HG03039 (cell line): ENCODE data around the gene MORC4.

Experiments used
- ATAC-seq: cut with Tn5 transposase; IDR thresholded peaks from one replicate; pipeline ENCODE4 v1.9.1; 2021; ENCODE audit warnings: mild to moderate bottlenecking, moderate library complexity; ENCODE audit not compliant: unreplicated experiment

The MORC4 gene

DNA sequence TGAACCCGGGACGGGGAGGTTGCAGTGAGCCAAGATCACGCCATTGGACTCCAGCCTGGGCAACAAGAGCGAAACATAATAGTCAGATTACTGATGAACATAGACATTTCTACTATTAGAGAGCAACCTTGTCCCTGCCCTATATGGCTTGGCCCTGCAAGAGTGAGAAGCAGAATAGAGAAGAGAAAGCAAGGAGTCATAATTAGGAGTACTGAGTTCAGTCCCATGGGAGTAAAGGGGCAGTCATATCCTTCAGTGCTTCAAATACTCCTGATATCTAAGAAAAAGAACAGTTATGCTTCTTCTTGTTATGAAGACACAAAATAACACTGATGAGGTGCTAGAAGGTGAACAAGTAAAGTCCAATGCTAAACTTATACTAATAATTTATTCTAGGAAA is 46.0 kb downstream of the MORC4 start:
- ATAC-seq: no peak

DNA sequence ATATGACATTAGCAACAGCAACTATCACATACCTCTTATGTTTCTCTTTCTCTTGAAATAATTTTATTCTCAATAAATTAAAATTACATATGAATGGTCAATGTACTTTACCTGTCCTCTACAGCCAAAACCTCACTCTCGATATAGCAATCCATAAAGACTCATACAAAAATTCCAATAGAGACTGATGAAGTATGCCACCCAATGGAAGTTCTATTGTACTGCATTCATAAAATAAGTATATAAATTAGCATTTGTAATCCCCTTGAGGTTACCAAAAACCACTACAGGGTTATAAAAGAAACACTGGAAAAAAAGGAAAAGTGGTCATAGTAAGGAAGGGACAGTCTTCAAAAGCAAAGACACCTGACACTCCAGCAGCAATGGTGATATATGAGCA is 47.0 kb downstream of the MORC4 start:
- no peak for ATAC-seq

DNA sequence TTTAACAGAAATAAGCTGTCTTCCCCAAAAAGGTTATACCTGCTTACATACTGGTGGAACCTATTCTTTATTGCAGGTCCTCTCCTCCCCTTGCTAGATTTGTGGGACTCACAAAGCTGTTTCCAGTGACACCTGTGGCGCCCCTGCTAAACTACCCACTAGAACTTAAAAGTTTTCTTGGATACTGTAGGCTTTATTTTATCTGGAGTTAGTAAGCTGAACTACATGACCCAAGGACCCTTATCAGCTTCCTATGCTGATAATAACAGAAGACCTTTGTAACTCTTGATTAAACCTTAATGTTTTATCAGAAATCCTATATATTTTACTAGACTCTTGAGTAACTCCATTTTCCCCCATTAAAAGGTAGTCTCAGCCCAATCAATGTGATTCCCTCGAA is 47.5 kb downstream of the MORC4 start:
- ATAC-seq: no peak

DNA sequence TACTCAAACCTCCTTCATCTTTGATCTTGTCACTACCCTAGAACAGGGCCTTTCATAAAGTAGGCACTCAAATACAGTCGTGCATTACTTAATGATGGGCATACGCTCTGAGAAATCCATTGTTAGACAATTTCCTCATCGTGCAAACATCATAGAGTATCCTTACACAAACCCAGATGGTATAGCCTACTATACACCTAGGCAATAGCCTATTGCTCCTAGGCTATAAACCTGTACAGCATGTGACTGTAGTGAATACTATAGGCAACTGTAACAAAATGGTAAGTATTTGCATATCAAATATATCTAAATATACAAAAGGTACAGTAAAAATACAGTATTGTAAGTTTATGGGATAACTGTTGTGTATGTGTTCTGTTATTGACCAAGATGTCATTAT is 47.9 kb downstream of the MORC4 start:
- ATAC-seq: no peak

DNA sequence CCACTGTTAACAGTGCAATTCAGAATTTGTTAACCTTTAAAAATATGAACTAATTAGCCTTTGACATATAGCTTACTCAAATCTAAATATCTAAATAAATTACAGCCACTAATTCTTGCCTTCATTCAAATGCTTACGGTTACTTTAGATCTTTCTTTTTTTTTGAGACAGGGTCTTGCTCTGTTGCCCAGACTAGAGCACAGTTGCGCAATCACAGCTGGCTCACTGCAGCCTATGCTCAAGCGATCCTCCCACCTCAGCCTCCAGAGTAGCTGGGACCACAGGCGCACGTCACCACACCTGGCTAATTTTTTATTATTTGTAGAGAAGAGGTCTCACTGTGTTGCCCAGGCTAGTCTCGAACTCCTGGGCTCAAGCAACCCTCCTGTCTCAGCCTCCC is 48.8 kb downstream of the MORC4 start:
- no peak for ATAC-seq

DNA sequence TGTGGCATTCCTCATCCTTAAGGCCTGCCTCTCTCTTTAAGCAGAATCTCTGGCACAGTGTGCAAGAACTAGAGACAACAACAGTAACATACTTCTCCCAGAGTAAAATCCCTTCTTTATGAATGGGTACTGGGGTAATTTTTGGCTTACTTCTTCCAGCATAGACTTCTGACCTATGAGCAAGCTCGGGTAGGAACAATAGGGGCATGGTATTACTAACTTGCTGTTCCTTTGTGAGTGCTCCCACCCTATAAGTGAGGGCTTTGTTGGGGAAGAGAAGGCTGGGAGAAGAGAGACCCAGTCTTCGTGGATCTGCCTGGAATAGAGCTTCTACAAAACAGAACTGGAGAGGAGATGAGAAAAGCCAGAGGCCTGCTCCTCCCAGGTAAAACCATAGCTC is 49.6 kb downstream of the MORC4 start:
- no peak for ATAC-seq

DNA sequence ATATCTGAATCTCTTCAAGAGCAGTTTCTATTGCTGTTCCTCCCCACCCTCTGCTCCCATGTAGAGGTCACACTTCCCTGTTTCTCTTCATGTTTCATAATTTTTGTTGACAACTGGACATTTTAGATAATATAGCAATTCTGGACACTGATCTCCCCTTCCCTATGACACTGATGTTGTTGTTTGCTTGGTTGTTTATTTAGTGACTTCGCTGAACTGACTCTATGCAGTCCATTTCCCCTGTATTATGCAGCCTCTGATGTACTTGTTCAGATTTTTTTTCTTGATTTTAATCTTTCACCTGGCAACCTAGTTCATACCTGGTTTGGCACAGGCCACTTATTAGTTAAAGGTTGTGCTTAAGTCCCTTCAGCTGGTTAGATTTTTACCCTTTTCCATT is 50.6 kb downstream of the MORC4 start:
- no peak for ATAC-seq

DNA sequence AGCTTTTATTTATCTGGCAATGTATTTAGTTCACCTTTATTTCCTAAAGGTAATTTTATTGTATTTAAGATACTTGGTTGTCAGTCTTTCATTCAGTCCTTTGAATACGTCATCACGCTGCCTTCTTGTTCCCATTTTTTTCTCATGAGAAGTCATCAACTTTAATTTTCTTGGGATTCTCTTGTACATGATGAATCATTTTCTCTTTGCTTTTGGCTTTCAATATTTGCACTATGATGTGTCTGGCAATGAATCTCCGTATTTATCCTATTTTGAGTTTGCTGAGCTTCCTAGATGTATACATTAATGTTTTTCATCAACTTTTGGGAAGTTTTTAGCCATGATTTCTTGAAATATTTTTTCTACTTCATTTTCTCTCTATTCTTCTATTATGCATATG is 51.4 kb downstream of the MORC4 start:
- ATAC-seq: no peak

DNA sequence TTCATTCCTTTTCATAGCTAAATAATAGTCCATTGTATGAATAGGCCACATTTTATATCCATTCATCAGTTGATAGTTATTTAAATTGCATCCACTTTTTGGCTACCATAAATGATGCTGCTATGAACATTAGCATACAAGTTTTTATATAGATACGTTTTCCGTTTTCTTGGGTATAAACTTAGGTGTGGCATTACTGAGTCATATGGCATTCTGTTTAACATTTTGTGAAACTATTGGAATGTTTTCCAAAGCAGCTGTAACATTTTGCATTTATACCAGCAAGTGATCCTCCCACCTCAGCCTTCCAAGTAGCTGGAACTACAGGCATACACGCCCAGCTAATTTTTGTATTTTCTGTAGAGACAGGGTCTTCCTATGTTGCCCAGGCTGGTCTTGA is 53.5 kb downstream of the MORC4 start:
- ATAC-seq: no peak

DNA sequence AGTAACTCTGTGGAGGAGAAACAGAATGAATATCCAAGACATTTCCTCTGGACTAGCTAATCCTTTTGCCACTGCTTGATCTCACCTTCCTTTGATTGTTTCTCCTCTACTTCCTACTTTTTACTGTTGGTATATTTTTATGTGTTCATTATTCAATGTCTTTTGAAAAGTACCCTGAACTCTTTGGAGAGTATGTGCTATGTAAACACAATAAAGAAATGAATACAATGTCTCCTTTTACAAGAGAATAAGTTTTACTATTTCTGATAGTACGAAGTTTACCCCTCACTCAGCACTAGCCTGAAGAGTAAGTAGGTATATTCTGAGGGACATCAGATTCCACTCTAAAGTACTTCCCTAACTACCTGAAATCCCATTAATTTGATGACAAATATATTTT is 59.9 kb downstream of the MORC4 start:
- ATAC-seq: no peak

DNA sequence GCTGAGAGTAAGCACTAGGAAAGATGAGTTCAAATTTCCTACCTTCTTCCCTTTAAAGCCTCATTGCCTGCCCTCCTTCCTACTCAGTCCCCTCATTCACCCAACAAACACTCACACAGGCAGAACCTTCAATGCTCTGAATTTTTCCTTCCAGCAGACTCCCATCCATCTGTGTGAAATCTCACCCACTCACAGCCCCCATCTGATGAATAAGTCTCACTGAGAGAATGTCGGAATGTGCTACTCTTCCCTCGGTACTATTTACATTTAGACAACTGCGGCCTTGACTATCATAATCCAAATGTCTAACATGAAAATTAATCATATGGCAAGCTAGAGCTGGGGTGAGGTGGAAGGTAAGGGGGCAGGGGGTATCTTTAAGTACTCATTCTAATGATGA is 60.4 kb downstream of the MORC4 start:
- ATAC-seq: no peak

DNA sequence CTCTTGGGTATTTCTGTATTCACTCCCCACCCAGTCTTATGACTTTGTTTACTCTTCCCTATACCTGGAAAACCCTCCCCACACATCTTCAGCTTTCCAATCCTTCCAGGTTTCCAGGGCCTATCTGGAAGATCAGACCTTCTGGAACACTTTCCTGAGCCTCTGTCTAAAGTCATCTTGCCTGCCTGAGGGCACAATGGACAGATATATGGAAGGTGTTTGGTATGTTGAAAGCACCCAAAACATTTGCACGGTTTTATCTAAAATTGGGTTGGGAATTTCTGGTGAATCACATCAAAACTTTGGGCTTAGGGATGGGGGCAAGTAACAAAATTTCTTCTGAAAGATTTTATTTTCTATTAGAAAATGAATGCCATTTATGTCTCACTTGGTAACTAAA is 63.8 kb downstream of the MORC4 start:
- ATAC-seq: no peak

DNA sequence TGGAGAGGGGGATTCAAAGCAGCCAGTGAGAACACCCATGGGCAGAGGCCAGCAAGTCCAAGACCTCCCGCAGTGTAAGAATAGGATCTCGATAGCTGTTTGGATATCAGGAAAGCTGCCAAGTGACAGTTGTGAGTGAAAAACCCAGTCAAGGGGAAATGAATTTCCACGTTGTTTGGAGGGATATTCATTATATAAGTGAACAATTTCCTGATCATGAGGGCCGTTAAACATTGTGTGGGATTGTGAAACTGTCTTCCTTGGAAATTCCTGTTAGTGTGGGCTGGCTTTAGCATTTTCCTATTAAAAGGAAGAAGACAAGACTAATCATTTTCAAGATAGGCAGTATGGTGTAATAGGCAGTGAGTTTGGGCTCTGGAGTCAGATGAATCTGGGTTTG is 64.8 kb downstream of the MORC4 start:
- no peak for ATAC-seq

DNA sequence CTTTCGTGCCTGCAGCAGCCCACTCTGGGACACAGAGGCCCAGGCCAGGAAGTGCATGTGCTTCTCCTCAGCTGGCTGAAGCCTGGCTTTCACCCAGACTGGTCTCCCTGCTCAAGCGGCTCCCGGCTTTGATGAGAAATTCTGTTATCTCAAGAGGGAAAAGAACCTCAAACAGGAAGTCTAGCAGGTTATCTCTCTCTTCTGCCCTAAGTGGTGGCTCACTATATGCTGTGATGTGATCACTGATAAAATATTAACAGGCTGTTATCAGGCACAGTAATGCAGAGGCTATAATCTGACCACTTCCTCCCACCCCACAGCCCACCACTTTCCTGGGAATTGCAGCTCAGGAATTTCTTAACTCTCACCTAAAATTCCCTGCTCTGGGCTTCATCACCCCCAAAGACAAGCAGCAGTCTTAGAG is 66.5 kb downstream of the MORC4 start:
- no peak for ATAC-seq

DNA sequence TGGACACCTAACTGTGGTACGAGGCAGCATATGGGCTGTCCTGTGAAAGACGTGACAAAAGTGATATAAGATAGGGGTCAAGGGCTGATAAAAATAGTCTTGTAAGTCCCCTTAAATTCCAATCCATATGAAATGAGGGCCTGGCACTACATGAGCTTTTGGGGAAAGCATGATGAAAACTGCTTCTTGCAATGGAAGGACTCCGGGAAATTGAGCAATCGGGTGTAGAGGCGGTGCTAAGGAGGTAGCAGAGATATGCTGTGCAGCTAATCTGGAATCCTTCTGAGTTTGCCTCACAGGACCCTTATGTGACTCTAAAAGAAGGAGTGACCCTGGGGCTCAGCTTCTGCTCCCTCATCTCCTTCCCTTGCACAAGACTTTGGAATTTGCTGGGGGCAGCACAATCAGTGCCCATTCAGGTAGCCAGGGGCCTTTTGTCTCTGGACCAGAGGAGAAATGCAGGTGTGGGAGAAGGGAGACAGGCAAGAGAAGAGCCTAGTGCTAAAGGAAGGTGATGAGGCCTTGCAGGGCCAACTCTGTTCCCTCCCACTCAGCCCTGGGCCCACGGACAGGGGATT is 67.0 kb downstream of the MORC4 start:
- ATAC-seq: no peak

DNA sequence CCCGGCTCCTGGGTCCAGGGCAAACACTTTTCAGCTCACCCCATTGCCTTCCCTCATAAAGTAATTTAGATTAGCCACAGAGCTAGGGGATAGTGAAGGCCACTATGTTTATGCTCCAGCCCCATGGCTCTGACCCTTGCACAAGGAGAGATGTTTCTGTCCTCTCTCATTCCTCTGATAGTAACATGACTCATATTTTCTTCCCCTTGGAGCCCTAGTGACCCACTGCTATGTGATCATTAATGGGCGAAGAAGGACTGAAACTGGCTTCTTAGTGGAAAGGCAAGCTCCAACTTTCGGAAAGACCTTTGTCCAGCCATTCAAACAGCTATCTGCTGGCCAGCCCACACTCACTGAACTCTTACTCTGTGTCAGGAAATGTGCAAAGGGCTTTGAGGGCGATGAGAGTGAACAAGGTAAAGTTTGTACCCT is 67.5 kb downstream of the MORC4 start:
- ATAC-seq: no peak

DNA sequence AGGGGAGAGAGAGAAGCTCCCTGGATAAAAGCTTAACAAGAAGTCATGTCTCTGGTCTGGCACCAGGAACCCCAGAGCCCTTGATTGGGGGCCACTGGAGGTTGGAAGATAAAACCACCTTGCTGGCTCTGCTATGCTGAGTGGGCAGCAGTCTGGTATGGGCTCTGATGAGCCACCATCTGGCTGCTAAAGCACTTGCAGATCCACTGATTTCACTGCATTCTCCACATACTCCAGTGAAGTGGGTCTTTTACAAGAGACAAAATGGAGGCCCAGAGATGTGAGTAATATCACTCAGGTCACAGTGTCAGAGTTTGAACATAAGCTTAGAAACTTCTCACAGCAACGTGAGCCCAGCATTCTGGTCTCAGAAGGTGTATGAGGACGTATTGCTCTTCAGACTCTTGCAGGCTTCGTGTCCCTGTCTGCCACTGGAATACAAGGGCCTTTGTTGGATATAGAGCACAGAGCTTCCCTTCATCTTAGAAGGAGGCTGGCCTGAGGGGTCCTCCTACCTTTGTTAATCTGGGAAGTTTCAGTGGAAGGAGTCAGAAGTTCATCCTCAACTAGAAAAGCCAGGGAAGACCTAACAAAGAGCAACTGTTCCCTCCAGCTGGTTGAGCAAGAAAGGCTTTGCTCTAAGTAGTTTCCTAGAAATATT is 68.1 kb downstream of the MORC4 start:
- ATAC-seq: no peak

DNA sequence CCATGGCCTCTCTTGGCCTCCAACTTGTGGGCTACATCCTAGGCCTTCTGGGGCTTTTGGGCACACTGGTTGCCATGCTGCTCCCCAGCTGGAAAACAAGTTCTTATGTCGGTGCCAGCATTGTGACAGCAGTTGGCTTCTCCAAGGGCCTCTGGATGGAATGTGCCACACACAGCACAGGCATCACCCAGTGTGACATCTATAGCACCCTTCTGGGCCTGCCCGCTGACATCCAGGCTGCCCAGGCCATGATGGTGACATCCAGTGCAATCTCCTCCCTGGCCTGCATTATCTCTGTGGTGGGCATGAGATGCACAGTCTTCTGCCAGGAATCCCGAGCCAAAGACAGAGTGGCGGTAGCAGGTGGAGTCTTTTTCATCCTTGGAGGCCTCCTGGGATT is 71.8 kb downstream of the MORC4 start:
- no peak for ATAC-seq

DNA sequence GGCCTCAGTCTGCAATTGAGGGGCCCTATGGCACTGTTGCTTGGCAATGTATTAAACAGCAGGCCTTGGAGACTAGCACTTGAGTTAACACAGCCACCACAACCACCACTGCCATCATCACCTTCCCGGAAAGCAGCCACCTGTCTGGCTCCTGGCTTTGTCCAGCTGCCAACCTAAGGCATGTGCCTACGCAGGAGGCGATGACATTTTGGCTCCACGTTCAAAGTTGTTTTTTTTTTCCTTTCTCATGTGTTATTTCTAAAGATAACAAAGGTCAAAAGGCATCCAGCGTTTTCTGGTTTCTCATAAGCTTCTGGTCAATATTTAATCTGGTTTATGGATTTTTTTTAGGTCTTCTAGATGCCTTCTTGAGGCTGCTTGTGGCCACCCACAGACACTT is 72.3 kb downstream of the MORC4 start:
- no peak for ATAC-seq

DNA sequence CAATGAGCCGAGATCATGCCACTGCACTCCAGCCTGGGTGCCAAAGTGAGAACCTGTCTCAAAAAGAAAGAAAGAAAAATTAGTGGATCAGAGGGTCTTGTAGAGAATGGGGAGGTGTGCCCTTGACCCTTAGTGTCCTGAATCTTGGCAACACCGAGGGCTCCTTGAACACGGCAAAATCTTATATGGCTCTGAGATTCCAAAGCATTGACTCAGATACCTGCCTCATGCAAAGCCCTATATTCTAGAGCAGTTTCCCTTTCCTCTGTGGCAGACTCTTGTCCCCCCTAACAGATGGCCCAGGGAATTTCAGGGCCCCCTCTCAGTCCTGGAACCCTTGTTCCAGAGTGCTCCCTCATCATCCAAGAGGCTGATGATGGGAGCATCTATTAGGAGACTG is 73.0 kb downstream of the MORC4 start:
- no peak for ATAC-seq

DNA sequence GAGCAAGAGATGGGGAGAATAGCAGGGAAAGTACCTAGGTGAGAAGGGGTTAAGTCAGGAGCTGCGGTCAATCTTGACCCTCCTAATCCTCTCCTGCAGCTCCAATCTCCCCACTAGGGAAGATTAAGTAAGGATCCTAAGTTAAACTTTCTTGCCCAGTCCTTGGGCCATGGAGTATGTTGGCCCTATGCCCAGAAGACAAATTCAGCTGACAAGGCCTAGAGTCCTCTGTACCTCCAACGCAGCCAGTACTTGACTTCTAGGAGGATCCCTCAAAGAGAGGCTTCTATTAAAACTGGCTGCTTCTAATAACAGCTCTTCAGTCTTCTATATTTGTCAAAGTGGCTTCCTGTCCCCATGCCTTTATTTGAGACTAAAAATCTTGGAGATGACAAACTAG is 78.4 kb downstream of the MORC4 start:
- ATAC-seq: no peak

DNA sequence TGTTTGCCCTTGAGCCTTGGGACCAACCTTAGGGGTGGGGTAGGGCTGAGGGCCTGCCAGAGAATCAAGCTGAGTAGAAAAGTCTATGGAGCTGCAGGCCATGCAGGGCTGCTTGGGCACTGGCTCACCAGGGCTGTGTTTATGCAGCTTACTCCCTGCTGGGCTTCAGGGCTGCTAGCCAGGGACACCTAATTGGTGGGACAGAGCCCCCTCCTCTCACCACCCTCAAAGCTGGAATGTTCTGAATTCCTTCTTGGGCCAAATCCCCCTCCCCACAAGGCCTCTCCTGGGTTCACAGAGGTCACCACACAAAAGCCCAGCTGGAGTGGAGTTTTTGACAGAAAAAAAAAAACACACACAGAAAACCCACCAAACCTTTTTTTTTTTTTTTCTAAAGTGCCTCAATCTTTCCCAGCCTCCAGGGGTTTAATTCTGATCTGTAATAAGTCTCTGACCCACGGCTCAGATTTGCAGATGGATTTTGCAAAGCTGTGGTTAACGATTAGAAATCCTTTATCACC is 80.0 kb downstream of the MORC4 start, which contains the start of gene CLDN2:
Gene CLDN2, plus strand, starts transcription at position 471 of the 521 bp plus-strand sequence. CDS start 7,827 bp downstream, outside the sequence.
- no peak for ATAC-seq
